Measurements from ENCODE around the gene HOXC11. TPM values are rescaled to one million over a fixed set of nuclear protein-coding genes. Genes with fewer than 3 reads are reported as not detected.

Gene HOXC11
- total and polyA plus RNA-seq, 8 donors = not detected

- WGBS, 2 donors = 28 to 33% methylated on average over 24 of the region's 24 CpGs
- no peak for FAIRE-seq
Measured at GRCh38 chr12:53968214-53969127, 4.5 kb upstream of the HOXC11 start.

GRCh38 chr12:53969588-53970259, 3.2 kb upstream of the HOXC11 start:
- no peak for TF ChIP-seq CTCF (IDR thresholded peaks at IDR 0.05)
- no peaks in the 10 kb centered on the region for H3K36me3 ChIP-seq
- no peak for FAIRE-seq
- no peak overlapping the region for H3K4me3 ChIP-seq
- no peak for ATAC-seq
- intact Hi-C loops (cut with DNase I) = no loop called here
- WGBS, 2 donors = 17 to 21% methylated on average over 12 of the region's 12 CpGs
- H3K4me1 ChIP-seq = peaks cover 3 to 4% (median 3%) of the 10 kb centered on the region in 3 donors
- no peak overlapping the region for H3K27ac ChIP-seq
- peak in 1 of 6 donors; percentile 47 for DNase-seq
- H3K9me3 ChIP-seq = no peaks in the 10 kb centered on the region
- peaks cover 2 to 50% (median 9%) of the 10 kb centered on the region in 4 donors for H3K27me3 ChIP-seq

More at GRCh38 chr12:53968214-53969127, 4.5 kb upstream of the HOXC11 start:
- ATAC-seq (no peak), DNase-seq (peak in 1 of 6 donors; percentile 16)
- peaks cover 0 to 58% (median 14%) of the 10 kb centered on the region in 4 donors for H3K27me3 ChIP-seq
- intact Hi-C loops (cut with DNase I) = no loop called here
- TF ChIP-seq CTCF (IDR thresholded peaks at IDR 0.05) = no peak
- H3K9me3 ChIP-seq = no peaks in the 10 kb centered on the region
- no peak overlapping the region for H3K27ac ChIP-seq
- no peak overlapping the region for H3K4me3 ChIP-seq
- no peaks in the 10 kb centered on the region for H3K4me1 ChIP-seq
- H3K36me3 ChIP-seq = no peaks in the 10 kb centered on the region

GRCh38 chr12:53970451-53970850, 2.5 kb upstream of the HOXC11 start:
- H3K36me3 ChIP-seq = no peaks in the 10 kb centered on the region
- no peaks in the 10 kb centered on the region for H3K9me3 ChIP-seq
- intact Hi-C loops (cut with DNase I) = no loop called here
- no peak overlapping the region for H3K27ac ChIP-seq
- no peak for TF ChIP-seq CTCF (IDR thresholded peaks at IDR 0.05)
- FAIRE-seq = no peak
- no peak for DNase-seq
- no peak overlapping the region for H3K4me3 ChIP-seq
- peaks cover 4 to 52% (median 10%) of the 10 kb centered on the region in 4 donors for H3K27me3 ChIP-seq
- H3K4me1 ChIP-seq = peaks cover 3 to 9% (median 6%) of the 10 kb centered on the region in 3 donors
- WGBS, 2 donors = 29 to 32% methylated on average over 4 of the region's 4 CpGs
- ATAC-seq = no peak

GRCh38 chr12:53971129-53971528, 1.8 kb upstream of the HOXC11 start:
- no peak overlapping the region for H3K27ac ChIP-seq
- WGBS, 2 donors = 61 to 66% methylated on average over 3 of the region's 3 CpGs
- H3K4me1 ChIP-seq = peaks cover 3 to 9% (median 6%) of the 10 kb centered on the region in 3 donors
- no peak overlapping the region for H3K4me3 ChIP-seq
- no peak for DNase-seq
- no peaks in the 10 kb centered on the region for H3K36me3 ChIP-seq
- intact Hi-C loops (cut with DNase I) = no loop called here
- ATAC-seq = no peak
- H3K27me3 ChIP-seq = peaks cover 3 to 56% (median 9%) of the 10 kb centered on the region in 4 donors
- FAIRE-seq = no peak
- TF ChIP-seq CTCF (IDR thresholded peaks at IDR 0.05) = no peak
- H3K9me3 ChIP-seq = no peaks in the 10 kb centered on the region

Measured in pancreas (tissue), 10 donors.